Mesenchymal stem cell (in vitro differentiated cells and primary cell): ENCODE results near the gene HARS2.
"Not testable (repeated sequence)": the region's sequence is repeated elsewhere in the genome, so short reads cannot be mapped to it uniquely, and the experiment has no call there.

Source experiments
- DNase-seq: peaks from one replicate; pipeline ENCODE4 v3.0.0-alpha.2; 2013
- H2AFZ ChIP-seq: one replicate; pipeline ENCODE4 v1.6.1; 2013; ENCODE audit warnings: low read depth, mild to moderate bottlenecking, control low read depth, inconsistent platforms, low read length, moderate library complexity
- H2AK5ac ChIP-seq: 2 replicates; pipeline ENCODE4 v1.6.1; 2013; ENCODE audit warnings: low read length, moderate library complexity, mild to moderate bottlenecking, inconsistent platforms; ENCODE audit not compliant: severe bottlenecking
- H2BK120ac ChIP-seq: one replicate; pipeline ENCODE4 v1.6.1; 2013; ENCODE audit warnings: low read depth, mild to moderate bottlenecking, inconsistent platforms, low read length, moderate library complexity
- H2BK12ac ChIP-seq, 2 experiments: one replicate each; pipeline ENCODE4 v1.6.1; 2013; ENCODE audit warnings: inconsistent platforms in 2 of 2, low read length in 2 of 2, mild to moderate bottlenecking in 2 of 2, moderate library complexity in 2 of 2, control low read depth in 1 of 2
- H2BK15ac ChIP-seq: one replicate; pipeline ENCODE4 v1.6.1; 2013; ENCODE audit warnings: mild to moderate bottlenecking, low read depth, inconsistent platforms; ENCODE audit not compliant: poor library complexity, severe bottlenecking
- H2BK5ac ChIP-seq: 2 replicates; pipeline ENCODE4 v1.6.1; 2013; ENCODE audit warnings: low read depth, mild to moderate bottlenecking, low read length, control low read depth, inconsistent platforms; ENCODE audit not compliant: poor library complexity, severe bottlenecking
- H3K14ac ChIP-seq, 2 experiments: one replicate each; pipeline ENCODE4 v1.6.1; 2013; ENCODE audit warnings: inconsistent platforms in 2 of 2, low read length in 2 of 2, control low read depth in 1 of 2, mild to moderate bottlenecking in 1 of 2, moderate library complexity in 1 of 2
- H3K18ac ChIP-seq, 2 experiments: one replicate each; pipeline ENCODE4 v1.6.1; 2013; ENCODE audit warnings: inconsistent platforms in 2 of 2, low read length in 2 of 2, control low read depth in 1 of 2, low read depth in 1 of 2, mild to moderate bottlenecking in 1 of 2
- H3K23ac ChIP-seq, 2 experiments: one replicate each; pipeline ENCODE4 v1.6.1; 2013; ENCODE audit warnings: inconsistent platforms in 2 of 2, low read length in 2 of 2, mild to moderate bottlenecking in 2 of 2, moderate library complexity in 2 of 2, control low read depth in 1 of 2
- H3K27ac ChIP-seq: 2 replicates; pipeline ENCODE4 v1.5.1; 2013; ENCODE audit warnings: mild to moderate bottlenecking, moderate library complexity, low read length, control low read depth, inconsistent platforms; ENCODE audit not compliant: poor library complexity, severe bottlenecking
- H3K27me3 ChIP-seq, 2 experiments: 2 replicates each; pipeline versions ENCODE4 v1.6.1 to v1.7.0; 2013; ENCODE audit warnings: low read length in 2 of 2, mild to moderate bottlenecking in 2 of 2, moderate library complexity in 2 of 2, control low read depth in 1 of 2, inconsistent platforms in 1 of 2; ENCODE audit not compliant: control insufficient read depth in 1 of 2, insufficient read depth in 1 of 2
- H3K36me3 ChIP-seq, 2 experiments: 2 replicates each; pipeline versions ENCODE4 v1.6.1 to v1.7.0; 2013; ENCODE audit warnings: low read length in 2 of 2, control low read depth in 1 of 2, inconsistent platforms in 1 of 2, low read depth in 1 of 2, mild to moderate bottlenecking in 1 of 2; ENCODE audit not compliant: insufficient read depth in 2 of 2, control insufficient read depth in 1 of 2
- H3K4ac ChIP-seq, 2 experiments: one replicate each; pipeline ENCODE4 v1.6.1; 2013; ENCODE audit warnings: inconsistent platforms in 2 of 2, low read length in 2 of 2, mild to moderate bottlenecking in 2 of 2, moderate library complexity in 2 of 2, control low read depth in 1 of 2, low read depth in 1 of 2
- H3K4me1 ChIP-seq: 2 replicates; pipeline ENCODE4 v1.6.1; 2013; ENCODE audit warnings: low read depth, low read length, control low read depth; ENCODE audit not compliant: control insufficient read depth, insufficient read depth
- H3K4me2 ChIP-seq: 2 replicates; pipeline ENCODE4 v1.6.1; 2013; ENCODE audit warnings: low read length, mild to moderate bottlenecking, inconsistent platforms; ENCODE audit not compliant: poor library complexity, severe bottlenecking
- H3K4me3 ChIP-seq, 2 experiments: 2 replicates each; pipeline versions ENCODE4 v1.5.1 to v1.7.0; 2013; ENCODE audit warnings: low read length in 2 of 2, mild to moderate bottlenecking in 2 of 2, control low read depth in 1 of 2, low read depth in 1 of 2; ENCODE audit not compliant: insufficient read depth in 1 of 2
- H3K79me1 ChIP-seq: replicated peaks from 2 replicates; pipeline ENCODE4 v1.6.1; 2013; ENCODE audit warnings: mild to moderate bottlenecking, control low read depth, low read length, inconsistent platforms; ENCODE audit not compliant: poor library complexity, severe bottlenecking
- H3K9ac ChIP-seq: 2 replicates; pipeline ENCODE4 v1.7.0; 2013; ENCODE audit warnings: mild to moderate bottlenecking, low read length, moderate library complexity
- H3K9me3 ChIP-seq: 2 replicates; pipeline ENCODE4 v1.7.0; 2013; ENCODE audit warnings: mild to moderate bottlenecking, low read length; ENCODE audit not compliant: control insufficient read depth
- H4K8ac ChIP-seq: one replicate; pipeline ENCODE4 v1.6.1; 2013; ENCODE audit warnings: inconsistent platforms, mild to moderate bottlenecking, low read length, moderate library complexity
- H4K91ac ChIP-seq: one replicate; pipeline ENCODE4 v1.6.1; 2013; ENCODE audit warnings: mild to moderate bottlenecking, low read length, inconsistent platforms
- WGBS: methylation state at CpG from one replicate; pipeline ENCODE4 v1.1.7; 2013; ENCODE audit warnings: mixed read lengths; 5-methylcytosine and 5-hydroxymethylcytosine counted together

Gene HARS2

DNA sequence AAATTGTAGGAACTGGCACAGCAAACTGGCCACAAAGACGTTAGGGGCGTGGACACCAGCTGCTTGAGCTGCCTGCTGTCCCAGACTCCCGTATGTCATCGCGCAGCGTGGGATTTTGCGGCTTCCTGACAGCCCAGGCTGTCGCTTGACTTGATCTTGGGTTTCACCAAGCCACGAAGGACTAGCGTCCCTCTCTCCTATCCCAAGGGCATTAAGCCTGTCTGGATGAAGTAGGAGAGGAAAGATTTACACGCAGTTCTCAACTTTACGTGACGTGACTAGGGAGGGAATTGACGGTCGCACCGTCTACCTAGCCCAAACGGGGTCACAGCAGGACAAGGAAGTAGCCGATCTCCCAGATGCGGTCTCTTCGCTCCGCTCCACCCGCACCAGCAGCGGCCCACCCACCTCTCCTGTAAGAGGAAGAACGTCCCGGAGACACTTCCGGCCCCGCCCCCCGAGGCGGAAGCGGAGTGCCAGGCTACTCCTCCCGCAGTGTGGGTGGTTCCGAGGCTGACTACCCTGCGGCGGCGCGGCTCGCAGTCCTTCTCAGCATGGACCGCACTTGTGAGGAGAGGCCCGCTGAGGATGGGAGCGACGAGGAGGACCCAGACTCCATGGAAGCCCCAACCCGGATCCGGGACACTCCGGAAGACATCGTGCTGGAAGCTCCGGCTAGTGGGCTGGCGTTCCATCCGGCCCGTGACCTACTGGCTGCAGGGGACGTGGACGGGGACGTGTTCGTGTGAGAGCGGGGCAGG is 26.7 kb upstream of the HARS2 start, which contains the start of gene WDR55:
Gene WDR55 (plus strand): TSS at position 546 of the 761 bp plus-strand sequence. CDS start 9 bp downstream, at position 555.
- WGBS = under 1% methylated on average over 52 of the region's 54 CpGs
- Histone ChIP-seq H3K9me3 (no peaks in the 10 kb centered on the region), H3K27me3 (no peaks in the 10 kb centered on the region), H4K91ac (peak within 1 kb of the TSS; percentile 72), H3K18ac (peak within 1 kb of the TSS; percentile 80 to 81), H3K9ac (peak within 1 kb of the TSS; percentile 91), H3K14ac (peak within 1 kb of the TSS in 1 of 2 experiments; percentile 97), H3K4me2 (peak within 1 kb of the TSS; percentile 69), H3K4ac (peak within 1 kb of the TSS; percentile 27 to 94), H2BK5ac (peak within 1 kb of the TSS; percentile 53), H3K36me3 (peaks cover 44 to 72% of the 10 kb centered on the region in 2 experiments), H3K4me3 (peak within 1 kb of the TSS; percentile 85 to 88), H3K4me1 (peaks cover 9% of the 10 kb centered on the region), H2AFZ (peak within 1 kb of the TSS; percentile 66), H3K79me1 (peaks cover 18% of the 10 kb centered on the region), H3K27ac (peak within 1 kb of the TSS; percentile 87), H2AK5ac (no peak within 1 kb of the TSS), H2BK120ac (no peak within 1 kb of the TSS), H2BK12ac (peak within 1 kb of the TSS in 1 of 2 experiments; percentile 68), H2BK15ac (no peak within 1 kb of the TSS), H3K23ac (peak within 1 kb of the TSS in 1 of 2 experiments; percentile 42), H4K8ac (peak within 1 kb of the TSS; percentile 78)
- DNase-seq = peak; percentile 96

DNA sequence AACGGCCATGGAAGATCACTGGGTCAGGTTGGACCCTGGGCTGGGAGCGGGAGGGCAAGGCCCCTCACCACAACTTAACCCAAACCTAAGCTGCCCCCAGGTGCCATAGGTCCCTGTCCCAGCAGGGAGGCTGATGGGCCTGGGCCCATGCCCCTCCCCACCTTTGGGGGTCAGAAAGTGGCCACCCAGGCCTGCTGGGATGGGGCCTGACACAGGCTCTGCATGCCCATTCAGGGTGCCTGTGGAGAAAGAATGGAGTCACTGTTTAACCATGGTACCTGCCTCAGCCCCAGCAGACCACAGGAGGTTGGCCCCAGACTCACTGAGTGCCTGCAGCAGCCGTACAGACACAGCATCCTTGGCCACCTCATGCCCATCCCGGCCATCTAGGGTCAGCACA is 20.2 kb upstream of the HARS2 start:
- not testable (repeated sequence) for H2BK15ac ChIP-seq, H3K27me3 ChIP-seq, H3K4me1 ChIP-seq, H4K91ac ChIP-seq, H3K18ac ChIP-seq, H2AFZ ChIP-seq, H3K9me3 ChIP-seq, H2BK12ac ChIP-seq, H3K27ac ChIP-seq, H2BK120ac ChIP-seq, H2AK5ac ChIP-seq, H2BK5ac ChIP-seq, H3K23ac ChIP-seq, H3K14ac ChIP-seq, H3K4me3 ChIP-seq, H3K4ac ChIP-seq, H4K8ac ChIP-seq, DNase-seq, H3K4me2 ChIP-seq, H3K9ac ChIP-seq
- Histone ChIP-seq H3K79me1 (peaks cover 27% of the 10 kb centered on the region), H3K36me3 (peaks cover 69 to 85% of the 10 kb centered on the region in 2 experiments)
- WGBS = no CpG with 5 or more reads among the region's 4 CpGs

DNA sequence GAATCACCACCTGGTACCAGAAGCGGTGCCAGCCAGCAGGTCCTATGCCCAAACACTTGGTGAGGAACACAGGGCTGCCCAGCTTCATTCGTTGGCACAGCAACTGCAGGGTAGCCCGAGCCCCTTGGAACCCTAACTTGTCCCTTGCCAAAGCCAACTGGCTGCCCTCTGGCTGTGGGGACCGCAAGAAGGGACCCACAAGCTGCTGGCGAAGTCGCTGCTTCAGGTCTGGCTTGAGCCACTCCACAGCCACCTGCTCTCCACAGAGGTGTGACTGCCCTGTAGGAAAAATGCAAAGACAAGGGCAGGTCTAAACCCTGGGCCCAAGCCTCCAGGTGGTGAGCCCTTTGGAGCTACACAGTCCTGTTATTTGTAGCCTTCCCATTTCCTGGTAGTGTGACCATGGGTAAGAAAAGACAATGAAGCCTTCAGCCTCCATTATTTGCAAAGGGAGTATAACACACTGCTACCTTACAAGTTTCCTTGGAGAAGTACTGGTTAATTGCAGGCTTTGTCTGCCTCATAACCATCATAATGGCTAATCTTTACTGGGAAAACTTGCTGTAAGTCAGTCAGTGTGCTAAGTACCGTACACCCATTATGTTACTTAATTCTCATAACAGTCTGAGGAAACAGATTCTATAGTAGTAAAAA is 19.7 kb upstream of the HARS2 start:
- DNase-seq = no peak
- no peaks in the 10 kb centered on the region for H3K27me3 ChIP-seq
- H3K4me3 ChIP-seq = no peak overlapping the region
- H3K9me3 ChIP-seq = no peaks in the 10 kb centered on the region
- H3K4ac ChIP-seq = no peak overlapping the region
- no peak overlapping the region for H2AK5ac ChIP-seq
- H3K23ac ChIP-seq = no peak overlapping the region
- WGBS = 95% methylated on average over 4 of the region's 7 CpGs
- no peak overlapping the region for H3K18ac ChIP-seq
- no peak overlapping the region for H4K91ac ChIP-seq
- no peak overlapping the region for H4K8ac ChIP-seq
- no peak overlapping the region for H3K4me2 ChIP-seq
- no peaks in the 10 kb centered on the region for H3K4me1 ChIP-seq
- no peak overlapping the region for H3K27ac ChIP-seq
- H2BK120ac ChIP-seq = no peak overlapping the region
- H2BK12ac ChIP-seq = no peak overlapping the region
- no peak overlapping the region for H2AFZ ChIP-seq
- H3K14ac ChIP-seq = no peak overlapping the region
- no peak overlapping the region for H2BK5ac ChIP-seq
- H3K36me3 ChIP-seq = peaks cover 72 to 87% of the 10 kb centered on the region in 2 experiments
- H2BK15ac ChIP-seq = no peak overlapping the region
- peaks cover 26% of the 10 kb centered on the region for H3K79me1 ChIP-seq
- H3K9ac ChIP-seq = peak overlapping the region; percentile 26

DNA sequence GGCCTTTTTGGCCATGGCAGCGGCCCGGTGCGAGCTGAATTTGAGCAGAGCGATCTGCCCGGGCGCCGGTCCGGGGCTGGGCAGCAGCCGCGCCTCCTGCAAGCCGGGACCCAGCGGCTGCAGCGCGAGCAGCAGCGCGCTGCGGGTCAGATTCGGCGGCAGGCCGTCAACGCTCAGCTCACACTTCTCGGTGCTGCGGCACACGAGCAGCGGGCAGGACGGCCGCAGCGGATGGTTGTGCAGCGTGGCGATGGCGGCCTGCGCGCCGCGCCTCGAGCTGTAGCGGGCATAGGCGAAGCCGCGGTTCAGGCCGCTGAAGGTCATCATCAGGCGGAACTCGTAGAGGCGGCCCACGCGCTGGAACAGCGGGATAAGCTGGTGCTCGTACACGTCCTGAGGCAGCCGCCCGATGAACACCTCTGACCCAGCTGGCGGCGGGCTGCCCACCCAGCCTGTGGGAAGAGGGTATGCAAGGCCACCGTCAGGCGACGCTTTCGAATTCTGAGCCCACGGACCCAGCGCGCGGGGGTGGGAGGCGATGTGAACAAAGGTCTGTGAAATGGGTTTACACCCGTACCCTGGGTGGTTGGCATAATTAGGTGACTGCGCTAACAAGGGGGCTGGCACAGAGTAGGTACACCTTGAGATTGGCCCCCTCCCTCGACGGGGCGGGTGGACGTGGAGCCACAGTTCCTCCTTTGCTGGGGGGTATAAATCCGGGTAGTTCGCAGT is 18.6 kb upstream of the HARS2 start:
- Histone ChIP-seq H3K27me3 (no peaks in the 10 kb centered on the region), H2BK5ac (no peak overlapping the region)
- 98% methylated on average over 70 of the region's 70 CpGs for WGBS

More for the DNA sequence above, 18.6 kb upstream of the HARS2 start:
- no peak overlapping the region for H2BK15ac ChIP-seq
- H2BK12ac ChIP-seq = no peak overlapping the region
- H3K18ac ChIP-seq = no peak overlapping the region
- H3K27ac ChIP-seq = no peak overlapping the region
- peak; percentile 11 for DNase-seq
- no peak overlapping the region for H2AK5ac ChIP-seq
- H3K79me1 ChIP-seq = peaks cover 26% of the 10 kb centered on the region
- peak overlapping the region; percentile 26 for H3K9ac ChIP-seq
- no peaks in the 10 kb centered on the region for H3K9me3 ChIP-seq
- no peak overlapping the region for H3K4me3 ChIP-seq
- H3K23ac ChIP-seq = no peak overlapping the region
- H3K4me2 ChIP-seq = no peak overlapping the region
- no peak overlapping the region for H2BK120ac ChIP-seq
- peak overlapping the region; percentile 56 for H4K91ac ChIP-seq
- H3K4me1 ChIP-seq = no peaks in the 10 kb centered on the region
- H3K14ac ChIP-seq = no peak overlapping the region
- no peak overlapping the region for H4K8ac ChIP-seq
- H2AFZ ChIP-seq = no peak overlapping the region
- peaks cover 82 to 87% of the 10 kb centered on the region in 2 experiments for H3K36me3 ChIP-seq
- H3K4ac ChIP-seq = no peak overlapping the region
